Colon (tissue), 2 donors: ENCODE measurements around the gene GYS1.

ENCODE experiments used
- FAIRE-seq: peaks from 2 replicates; lab custom pipeline; 2012; peaks lifted over from hg19 to GRCh38; lab: Jason Lieb, UNC
- donor health status: control.
- donor health status: control.

Gene GYS1

GRCh38 chr19:48963371-48964204, 29.5 kb downstream of the GYS1 start:
- no peak for FAIRE-seq

- FAIRE-seq = no peak
Observed at GRCh38 chr19:48962849-48963165, 30.3 kb downstream of the GYS1 start.

GRCh38 chr19:48962029-48962848, 30.9 kb downstream of the GYS1 start:
- no peak for FAIRE-seq

- FAIRE-seq = no peak
Observed at GRCh38 chr19:48961673-48962028, 31.5 kb downstream of the GYS1 start.

- no peak for FAIRE-seq
Observed at GRCh38 chr19:48961051-48961649, 32.0 kb downstream of the GYS1 start.

- FAIRE-seq = no peak
Observed at GRCh38 chr19:48959341-48960239, 33.5 kb downstream of the GYS1 start.

- FAIRE-seq = no peak
Observed at GRCh38 chr19:48958006-48958405, 35.1 kb downstream of the GYS1 start.

GRCh38 chr19:48955308-48955958, 37.7 kb downstream of the GYS1 start:
- FAIRE-seq = no peak

GRCh38 chr19:48954595-48955307, 38.4 kb downstream of the GYS1 start, which contains the start of gene BAX:
TSS of gene BAX (plus strand) at chr19:48954875. CDS start at chr19:48954929, 54 bp downstream.
- no peak for FAIRE-seq

- no peak for FAIRE-seq
Observed at GRCh38 chr19:48953990-48954594, 39.0 kb downstream of the GYS1 start.

- no peak for FAIRE-seq
Observed at GRCh38 chr19:48953141-48953540, 40.0 kb downstream of the GYS1 start.

GRCh38 chr19:48950830-48951519, 42.1 kb downstream of the GYS1 start:
- no peak for FAIRE-seq

- no peak for FAIRE-seq
Observed at GRCh38 chr19:48950159-48950558, 43.0 kb downstream of the GYS1 start.

- FAIRE-seq = no peak
Observed at GRCh38 chr19:48947258-48947542, 45.9 kb downstream of the GYS1 start.

- no peak for FAIRE-seq
Observed at GRCh38 chr19:48946463-48947257, 46.4 kb downstream of the GYS1 start.

GRCh38 chr19:48945817-48946216, 47.3 kb downstream of the GYS1 start:
- FAIRE-seq = no peak

- no peak for FAIRE-seq
Observed at GRCh38 chr19:48945415-48945814, 47.7 kb downstream of the GYS1 start.

GRCh38 chr19:48943081-48943480, 50.0 kb downstream of the GYS1 start:
- FAIRE-seq = no peak

- no peak for FAIRE-seq
Observed at GRCh38 chr19:48940902-48941301, 52.2 kb downstream of the GYS1 start.
